Thyroid gland (tissue), 4 donors: ENCODE measurements around the gene CLRN3.

Experiments used
- CTCF ChIP-seq, 6 experiments: fragments of 200-600 bp in 3 of 6; fragments of 450-650 bp in 3 of 6; sonication (generic) in 3 of 6; IDR thresholded peaks; one replicate each; pipeline ENCODE4 v1.5.1; 2016 to 2019; ENCODE audit warnings: antibody characterized with exemption in 6 of 6, mild to moderate bottlenecking in 2 of 6, inconsistent platforms in 1 of 6, moderate library complexity in 1 of 6
- POLR2A ChIP-seq, 2 donors: fragments of 450-650 bp; IDR thresholded peaks; one replicate each; pipeline ENCODE4 v1.6.1; 2017; ENCODE audit warnings: antibody characterized with exemption in 2 of 2, mild to moderate bottlenecking in 2 of 2, moderate library complexity in 1 of 2

- TF ChIP-seq CTCF (IDR thresholded peaks at IDR 0.05) (no peak), POLR2A (IDR thresholded peaks at IDR 0.05) (no peak)
Measured at GRCh38 chr10:127910464-127910770, 17.7 kb upstream of the CLRN3 start.
